Measurements from ENCODE around the gene TXNDC8. TPM values are rescaled to one million over a fixed set of nuclear protein-coding genes. Genes with fewer than 3 reads are reported as not detected.

Gene TXNDC8
- total and polyA plus RNA-seq, 8 donors, result not detected

DNA sequence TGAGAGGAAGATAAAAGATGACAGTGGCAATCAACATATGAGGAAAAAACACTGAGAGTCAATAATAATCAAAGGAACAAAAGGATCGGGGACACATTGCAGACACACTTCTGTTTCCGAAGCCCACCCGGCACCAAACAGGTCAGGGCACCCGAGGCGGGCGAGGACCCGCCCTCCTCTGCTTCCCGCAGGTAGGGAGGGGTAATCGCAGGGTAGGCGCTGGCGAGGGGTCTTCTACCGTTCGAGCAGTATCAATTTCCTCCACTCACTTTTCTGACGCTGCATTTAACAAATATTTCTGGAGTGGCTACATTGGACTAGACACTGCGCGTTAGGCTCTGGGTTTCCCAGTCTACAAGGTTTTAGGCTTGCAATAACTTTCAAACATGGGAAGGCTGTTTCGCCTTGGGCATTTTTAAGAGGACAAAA is 82.6 kb downstream of the TXNDC8 start:
- peak in 3 of 6 donors; percentile 25 to 56 (median 41) for DNase-seq
- no peaks in the 10 kb centered on the region for H3K9me3 ChIP-seq
- H3K27ac ChIP-seq, result peak overlapping the region; percentile 80 to 92 (median 90)
- H3K4me3 ChIP-seq, result peak overlapping the region; percentile 90 to 96 (median 94)
- H3K27me3 ChIP-seq, result no peaks in the 10 kb centered on the region
- FAIRE-seq, result no peak
- peaks cover 0 to 19% (median 13%) of the 10 kb centered on the region in 3 donors for H3K4me1 ChIP-seq
- TF ChIP-seq, protein P1, sequence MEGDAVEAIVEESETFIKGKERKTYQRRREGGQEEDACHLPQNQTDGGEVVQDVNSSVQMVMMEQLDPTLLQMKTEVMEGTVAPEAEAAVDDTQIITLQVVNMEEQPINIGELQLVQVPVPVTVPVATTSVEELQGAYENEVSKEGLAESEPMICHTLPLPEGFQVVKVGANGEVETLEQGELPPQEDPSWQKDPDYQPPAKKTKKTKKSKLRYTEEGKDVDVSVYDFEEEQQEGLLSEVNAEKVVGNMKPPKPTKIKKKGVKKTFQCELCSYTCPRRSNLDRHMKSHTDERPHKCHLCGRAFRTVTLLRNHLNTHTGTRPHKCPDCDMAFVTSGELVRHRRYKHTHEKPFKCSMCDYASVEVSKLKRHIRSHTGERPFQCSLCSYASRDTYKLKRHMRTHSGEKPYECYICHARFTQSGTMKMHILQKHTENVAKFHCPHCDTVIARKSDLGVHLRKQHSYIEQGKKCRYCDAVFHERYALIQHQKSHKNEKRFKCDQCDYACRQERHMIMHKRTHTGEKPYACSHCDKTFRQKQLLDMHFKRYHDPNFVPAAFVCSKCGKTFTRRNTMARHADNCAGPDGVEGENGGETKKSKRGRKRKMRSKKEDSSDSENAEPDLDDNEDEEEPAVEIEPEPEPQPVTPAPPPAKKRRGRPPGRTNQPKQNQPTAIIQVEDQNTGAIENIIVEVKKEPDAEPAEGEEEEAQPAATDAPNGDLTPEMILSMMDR (IDR thresholded peaks at IDR 0.05), result no peak
- WGBS, 2 donors, result 1 to 2% methylated on average over 17 of the region's 17 CpGs
- ATAC-seq, result no peak
- no peaks in the 10 kb centered on the region for H3K36me3 ChIP-seq
- intact Hi-C loops (cut with DNase I), result no loop called here

DNA sequence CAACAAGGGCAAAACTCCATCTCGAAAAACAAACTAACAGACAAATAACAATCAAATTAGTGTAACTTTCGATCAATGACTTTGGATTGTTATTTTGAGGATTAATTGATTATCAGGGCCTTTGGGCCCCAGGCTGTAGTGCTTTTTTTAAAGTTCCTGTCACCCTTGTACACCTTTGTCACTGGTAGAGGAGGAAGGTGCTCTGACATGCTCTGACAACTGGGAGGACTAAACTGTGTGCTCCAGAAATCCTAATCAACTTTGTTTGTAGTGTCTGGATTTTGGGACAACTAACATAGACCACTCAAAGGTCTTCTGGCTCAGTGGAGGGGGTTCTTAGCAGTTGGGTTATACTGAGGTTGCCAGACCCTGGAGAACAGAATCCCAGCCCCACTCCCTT is 83.2 kb downstream of the TXNDC8 start:
- peak overlapping the region in 2 of 4 donors; percentile 88 to 92 for H3K27ac ChIP-seq
- 66 to 73% methylated on average over 2 of the region's 2 CpGs for WGBS, 2 donors
- DNase-seq (no peak), FAIRE-seq (no peak), ATAC-seq (no peak)
- H3K4me1 ChIP-seq, result peaks cover 0 to 19% (median 13%) of the 10 kb centered on the region in 3 donors
- H3K9me3 ChIP-seq, result no peaks in the 10 kb centered on the region
- H3K36me3 ChIP-seq, result no peaks in the 10 kb centered on the region
- H3K4me3 ChIP-seq, result peak overlapping the region in 2 of 4 donors; percentile 90 to 96
- H3K27me3 ChIP-seq, result no peaks in the 10 kb centered on the region
- TF ChIP-seq, protein P1 (IDR thresholded peaks at IDR 0.05), result no peak
- intact Hi-C loops (cut with DNase I), result no loop called here

Other genes starting within 250 kb of the TXNDC8 start
- gene C9orf152, start 129.7 kb downstream of the TXNDC8 start, total RNA-seq, result 1 to 10 TPM; 1.0 to 8.9 (median 3.2) TPM
- 1 to 10 TPM in 1 of 2 donors, under 1 TPM in 1; 0.85 to 1.3 TPM for gene C9orf152, start 129.7 kb downstream of the TXNDC8 start, polyA plus RNA-seq
- gene TXN, start 81.4 kb downstream of the TXNDC8 start, total RNA-seq, result 10 to 100 TPM; 44.3 to 87.6 (median 67.2) TPM
- gene TXN, start 81.4 kb downstream of the TXNDC8 start, polyA plus RNA-seq, result 10 to 100 TPM; 88.4 to 99.5 TPM
- gene SVEP1, start 241.9 kb upstream of the TXNDC8 start, total RNA-seq, result 10 to 100 TPM in 3 of 6 donors, 1 to 10 TPM in 3; 3.6 to 12.8 (median 8.5) TPM
- gene SVEP1, start 241.9 kb upstream of the TXNDC8 start, polyA plus RNA-seq, result 1 to 10 TPM in 1 of 2 donors, under 1 TPM in 1; 0.96 to 1.2 TPM